Mucosa of descending colon (tissue), 3 donors: ENCODE results near the gene MGAT5. TPM values are rescaled to one million over a fixed set of nuclear protein-coding genes. Genes with fewer than 3 reads are reported as not detected.
A peak's percentile ranks its signal among the peaks of the same experiment; 100 is the strongest.

Experiments used
- ATAC-seq: fragments of 200-7000 bp; cut with Tn5 transposase; one replicate; pipeline ENCODE4 v1.9.1; 2020; ENCODE audit warnings: mild to moderate bottlenecking, moderate library complexity
- DNase-seq, 3 donors: peaks; one replicate each; pipeline ENCODE4 v3.0.0-alpha.2; 2020
- H3K36me3 ChIP-seq: fragments of 200-600 bp; one replicate; pipeline ENCODE4 v1.8.0; 2021; ENCODE audit warnings: low read depth, mild to moderate bottlenecking
- H3K4me1 ChIP-seq: fragments of 200-600 bp; one replicate; pipeline ENCODE4 v1.8.0; 2021; ENCODE audit warnings: low read depth, mild to moderate bottlenecking
- H3K4me3 ChIP-seq: fragments of 200-600 bp; one replicate; pipeline ENCODE4 v1.8.0; 2021; ENCODE audit warnings: mild to moderate bottlenecking
- H3K9me3 ChIP-seq: fragments of 200-600 bp; one replicate; pipeline ENCODE4 v1.8.0; 2021; ENCODE audit warnings: mild to moderate bottlenecking
- intact Hi-C, 2 donors: fragments of 100-400 bp; cut with DNase I in 1 of 2; cut with micrococcal nuclease in 1 of 2; formaldehyde crosslinking; loops; one replicate each; pipeline versions ENCODE4 v1.11.0 to v1.11.1; 2022; cut with DNase I, micrococcal nuclease
- total RNA-seq, 3 donors: library from RNA; stranded (reverse); fragmentation: NEBNext Ultra II Directional in 2 of 3; extraction: Animal tissue kit (Norgen Biotek cat#: 25700) in 2 of 3; gene quantifications; one replicate each; pipeline versions ENCODE4 v1.2.1 to v1.2.4, GENCODE V29; 2021 to 2023
- TF ChIP-seq, protein P1 (sequence below): fragments of 200-600 bp; IDR thresholded peaks from one replicate; pipeline ENCODE4 v1.8.0; 2022; ENCODE audit warnings: antibody characterized with exemption, mild to moderate bottlenecking
- donor health status: DM: no; HTN: no; CAD: no; lungs with moderate emphysema.
- donor health status: DM: no; HTN: no; CAD: no.
- donor health status: DM: no; HTN: yes; CAD: no.

The MGAT5 gene
- total RNA-seq, 3 donors from 2014 or later = 56.5 to 75.5 (median 69.7) TPM

DNA sequence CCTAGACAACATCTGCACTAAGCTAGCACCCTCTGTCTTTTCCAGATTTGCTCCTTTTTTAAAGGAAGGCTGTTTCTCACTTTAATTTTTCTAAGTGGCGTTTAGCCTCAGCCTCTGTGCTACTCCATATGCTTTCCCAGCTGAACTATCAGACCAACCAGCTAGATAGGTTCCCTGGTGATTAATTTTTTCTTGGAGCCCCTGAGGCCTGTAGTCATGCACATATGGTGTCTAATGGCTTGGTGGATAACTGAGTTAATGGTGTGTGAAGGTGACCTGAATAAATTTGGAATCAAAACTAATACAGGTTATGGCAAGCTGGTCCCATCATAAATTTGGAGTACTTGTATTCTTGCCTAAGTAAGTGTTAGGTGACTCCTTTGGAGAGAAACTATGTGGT, 135.5 kb downstream of the MGAT5 start:
- H3K36me3 ChIP-seq = no peaks in the 10 kb centered on the region
- intact Hi-C loops = no loop called here
- H3K4me3 ChIP-seq = no peak overlapping the region
- TF ChIP-seq, protein P1, sequence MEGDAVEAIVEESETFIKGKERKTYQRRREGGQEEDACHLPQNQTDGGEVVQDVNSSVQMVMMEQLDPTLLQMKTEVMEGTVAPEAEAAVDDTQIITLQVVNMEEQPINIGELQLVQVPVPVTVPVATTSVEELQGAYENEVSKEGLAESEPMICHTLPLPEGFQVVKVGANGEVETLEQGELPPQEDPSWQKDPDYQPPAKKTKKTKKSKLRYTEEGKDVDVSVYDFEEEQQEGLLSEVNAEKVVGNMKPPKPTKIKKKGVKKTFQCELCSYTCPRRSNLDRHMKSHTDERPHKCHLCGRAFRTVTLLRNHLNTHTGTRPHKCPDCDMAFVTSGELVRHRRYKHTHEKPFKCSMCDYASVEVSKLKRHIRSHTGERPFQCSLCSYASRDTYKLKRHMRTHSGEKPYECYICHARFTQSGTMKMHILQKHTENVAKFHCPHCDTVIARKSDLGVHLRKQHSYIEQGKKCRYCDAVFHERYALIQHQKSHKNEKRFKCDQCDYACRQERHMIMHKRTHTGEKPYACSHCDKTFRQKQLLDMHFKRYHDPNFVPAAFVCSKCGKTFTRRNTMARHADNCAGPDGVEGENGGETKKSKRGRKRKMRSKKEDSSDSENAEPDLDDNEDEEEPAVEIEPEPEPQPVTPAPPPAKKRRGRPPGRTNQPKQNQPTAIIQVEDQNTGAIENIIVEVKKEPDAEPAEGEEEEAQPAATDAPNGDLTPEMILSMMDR = no peak
- H3K9me3 ChIP-seq = no peaks in the 10 kb centered on the region
- no peak for DNase-seq
- no peak for ATAC-seq
- peaks cover 14% of the 10 kb centered on the region for H3K4me1 ChIP-seq

GRCh38 chr2:134391751-134392160, 137.9 kb downstream of the MGAT5 start:
- ATAC-seq (peak; percentile 85), DNase-seq (peak in 2 of 3 donors; percentile 51 to 80)
- Histone ChIP-seq H3K36me3 (no peaks in the 10 kb centered on the region), H3K4me1 (peaks cover 22% of the 10 kb centered on the region), H3K4me3 (no peak overlapping the region), H3K9me3 (no peaks in the 10 kb centered on the region)
- TF ChIP-seq, protein P1 = no peak
- intact Hi-C loops = no loop called here

DNA sequence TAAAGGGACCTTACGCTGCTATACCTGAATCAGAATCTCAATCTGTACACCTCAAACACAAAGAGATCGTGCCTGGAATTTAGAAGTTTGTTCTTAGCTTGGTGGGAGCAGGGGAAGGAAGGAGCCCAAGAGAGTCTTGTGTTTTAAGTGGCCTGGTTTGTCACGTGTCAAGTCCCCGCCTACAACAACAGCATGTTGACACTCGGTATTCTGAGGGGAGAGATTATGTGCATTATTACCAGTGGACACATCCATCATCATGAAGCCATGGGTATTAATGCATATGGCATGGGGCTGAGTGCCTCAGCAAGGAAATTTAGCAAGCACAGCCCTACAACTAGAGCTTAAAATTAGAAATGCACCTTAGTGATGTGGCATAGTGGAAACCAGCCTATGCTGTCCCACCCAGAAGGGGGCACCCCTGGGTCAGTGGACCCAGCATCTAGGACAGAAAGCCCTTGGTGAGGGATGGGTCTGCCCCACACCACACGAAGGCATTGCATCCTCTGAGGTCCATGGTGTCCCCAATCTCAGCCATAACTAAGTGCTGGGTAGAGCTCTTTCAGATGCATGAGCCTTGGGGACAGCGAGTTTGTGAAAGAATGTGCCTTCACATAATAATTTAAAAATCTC, 138.7 kb downstream of the MGAT5 start:
- no peak for ATAC-seq
- intact Hi-C loops = no loop called here
- H3K36me3 ChIP-seq = no peaks in the 10 kb centered on the region
- H3K4me1 ChIP-seq = peaks cover 29% of the 10 kb centered on the region
- TF ChIP-seq, protein P1 = no peak
- H3K4me3 ChIP-seq = no peak overlapping the region
- no peak for DNase-seq
- no peaks in the 10 kb centered on the region for H3K9me3 ChIP-seq

DNA sequence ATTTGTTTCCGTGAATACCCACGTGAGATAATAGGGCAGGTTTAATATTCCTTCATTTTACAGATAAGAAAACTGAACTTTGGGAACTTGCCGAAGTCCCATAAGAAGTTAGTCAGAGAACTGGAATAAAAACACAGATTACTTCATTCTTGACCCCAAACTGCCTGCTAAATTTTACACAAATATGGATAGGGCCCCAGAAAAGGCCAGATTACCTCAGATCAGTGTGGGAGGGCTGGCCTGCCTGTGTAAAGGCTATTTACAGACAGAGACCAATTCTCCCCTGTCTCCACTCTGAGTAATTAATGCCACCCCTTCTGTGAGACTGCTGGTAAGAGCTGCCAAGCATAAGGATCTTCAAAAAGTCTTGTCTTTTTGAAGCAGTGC, 139.2 kb downstream of the MGAT5 start:
- no peak for ATAC-seq

GRCh38 chr2:134395779-134396178, 141.9 kb downstream of the MGAT5 start:
- Histone ChIP-seq H3K4me3 (no peak overlapping the region), H3K9me3 (no peaks in the 10 kb centered on the region), H3K4me1 (peaks cover 40% of the 10 kb centered on the region), H3K36me3 (no peaks in the 10 kb centered on the region)
- DNase-seq = no peak
- TF ChIP-seq, protein P1 = no peak
- intact Hi-C loops = no loop called here
- no peak for ATAC-seq

More for the DNA sequence above, 139.2 kb downstream of the MGAT5 start:
- intact Hi-C loops = no loop called here
- Histone ChIP-seq H3K4me1 (peaks cover 33% of the 10 kb centered on the region), H3K9me3 (no peaks in the 10 kb centered on the region), H3K36me3 (no peaks in the 10 kb centered on the region), H3K4me3 (no peak overlapping the region)
- DNase-seq = no peak
- TF ChIP-seq, protein P1 = no peak
